GM19099 (cell line): ENCODE measurements around the gene PDE11A.

Experiments used
- POLR2A ChIP-seq: IDR thresholded peaks from 3 replicates; pipeline ENCODE4 v1.6.1; 2011; ENCODE audit warnings: low read depth; ENCODE audit not compliant: insufficient read length; ENCODE audit errors: extremely low read depth

Gene PDE11A

GRCh38 chr2:177989029-177989885, 83.3 kb downstream of the PDE11A start:
- TF ChIP-seq POLR2A = no peak

GRCh38 chr2:177984749-177985148, 87.8 kb downstream of the PDE11A start:
- no peak for TF ChIP-seq POLR2A

- no peak for TF ChIP-seq POLR2A
These were observed 89.3 kb downstream of the PDE11A start for GRCh38 chr2:177983183-177983788.

GRCh38 chr2:177972782-177973181, 99.8 kb downstream of the PDE11A start:
- TF ChIP-seq POLR2A = no peak

GRCh38 chr2:177972123-177972522, 100.5 kb downstream of the PDE11A start:
- no peak for TF ChIP-seq POLR2A

- TF ChIP-seq POLR2A = no peak
These were observed 101.7 kb downstream of the PDE11A start for GRCh38 chr2:177970670-177971454.

- TF ChIP-seq POLR2A = no peak
These were observed 107.7 kb downstream of the PDE11A start for GRCh38 chr2:177964892-177965291.

GRCh38 chr2:177952151-177952550, 120.4 kb downstream of the PDE11A start:
- TF ChIP-seq POLR2A = no peak

GRCh38 chr2:177942731-177943130, 129.8 kb downstream of the PDE11A start:
- no peak for TF ChIP-seq POLR2A

GRCh38 chr2:177939211-177939610, 133.4 kb downstream of the PDE11A start:
- TF ChIP-seq POLR2A = no peak

- TF ChIP-seq POLR2A = no peak
These were observed 141.7 kb downstream of the PDE11A start for GRCh38 chr2:177930916-177931315.

- no peak for TF ChIP-seq POLR2A
These were observed 142.7 kb downstream of the PDE11A start for GRCh38 chr2:177929662-177930522.

GRCh38 chr2:177923323-177923722, 149.3 kb downstream of the PDE11A start:
- TF ChIP-seq POLR2A = no peak

GRCh38 chr2:177921726-177922125, 150.9 kb downstream of the PDE11A start:
- TF ChIP-seq POLR2A = no peak

- no peak for TF ChIP-seq POLR2A
These were observed 155.4 kb downstream of the PDE11A start for GRCh38 chr2:177917169-177917568.
